Measurements from ENCODE around the gene CRYZ.

Gene CRYZ

GRCh38 chr1:74729741-74730478 is 2.9 kb downstream of the CRYZ start:
- DNase-seq, result peak; percentile 7

DNA sequence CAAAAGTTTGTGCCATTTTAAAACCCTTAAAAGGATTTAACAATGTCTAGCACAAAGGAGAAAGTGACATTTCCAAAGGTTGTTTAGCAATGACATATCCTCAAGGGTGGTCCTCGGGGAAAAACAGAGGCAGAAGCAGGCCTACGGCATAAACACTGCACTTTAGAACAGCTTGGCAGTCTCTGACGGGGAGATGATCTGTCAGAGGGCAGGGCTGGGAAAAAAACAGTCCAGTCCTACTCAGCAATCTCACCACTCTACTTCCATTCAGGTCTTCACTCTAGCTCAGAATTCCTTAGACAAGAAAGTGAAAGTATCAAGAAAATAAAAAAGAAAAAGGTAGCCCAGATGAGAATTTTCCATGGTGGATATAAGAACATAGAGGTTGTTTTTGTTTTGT is 4.1 kb downstream of the CRYZ start:
- no peak for DNase-seq

DNA sequence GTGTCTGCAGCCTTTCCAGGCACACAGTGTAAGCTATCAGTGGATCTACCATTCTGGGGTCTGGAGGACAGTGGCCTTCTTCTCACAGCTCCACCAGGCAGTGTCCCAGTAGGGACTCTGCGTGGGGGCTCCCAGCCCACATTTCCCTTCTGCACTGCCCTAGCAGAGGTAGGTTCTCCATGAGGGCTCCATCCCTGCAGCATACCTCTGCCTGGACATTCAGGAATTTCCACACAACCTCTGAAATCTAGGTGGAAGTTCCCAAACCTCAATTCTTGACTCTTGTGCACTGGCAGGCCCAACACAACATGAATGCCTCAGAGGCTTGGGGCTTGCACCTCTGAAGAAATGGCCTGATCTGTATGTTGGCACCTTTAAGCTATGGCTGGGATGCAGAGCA is 6.8 kb downstream of the CRYZ start:
- DNase-seq, result no peak

DNA sequence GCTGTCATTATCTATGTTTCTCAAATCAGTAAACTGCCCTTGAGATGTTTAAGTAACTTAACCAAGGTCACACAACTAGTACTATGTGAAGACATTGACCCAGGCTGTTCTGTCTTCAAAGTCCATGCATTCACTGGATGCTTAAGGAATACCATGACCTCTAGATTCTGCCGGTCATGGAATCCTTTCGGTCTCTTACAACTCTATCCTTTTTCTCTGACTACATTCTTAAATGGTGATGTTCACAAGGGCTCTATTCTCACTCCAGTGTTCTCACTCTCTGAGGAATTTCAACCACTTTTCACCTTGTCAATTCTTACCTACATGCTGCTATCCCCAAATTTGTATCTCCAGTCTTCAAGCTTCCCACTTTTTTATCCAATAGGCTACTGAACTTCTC is 15.2 kb downstream of the CRYZ start:
- no peak for DNase-seq

DNA sequence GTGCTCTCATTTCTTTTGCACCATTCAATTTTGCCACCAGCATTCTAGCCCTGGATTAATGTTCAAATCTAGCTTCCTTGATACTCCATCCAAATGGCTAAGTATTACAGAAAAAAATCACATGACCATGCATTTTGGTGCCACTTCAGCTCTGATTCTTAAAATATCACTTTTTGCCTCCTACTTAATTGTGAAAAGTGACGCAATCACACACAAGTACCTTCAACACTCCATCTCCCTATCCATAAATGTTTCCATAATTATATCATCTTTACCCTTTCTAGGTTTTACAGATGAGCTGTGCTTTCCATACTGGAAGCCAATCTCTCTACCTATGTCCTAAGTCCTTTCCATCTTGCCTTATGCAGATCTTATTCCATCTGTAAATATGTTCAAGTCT is 16.0 kb downstream of the CRYZ start:
- no peak for DNase-seq

DNA sequence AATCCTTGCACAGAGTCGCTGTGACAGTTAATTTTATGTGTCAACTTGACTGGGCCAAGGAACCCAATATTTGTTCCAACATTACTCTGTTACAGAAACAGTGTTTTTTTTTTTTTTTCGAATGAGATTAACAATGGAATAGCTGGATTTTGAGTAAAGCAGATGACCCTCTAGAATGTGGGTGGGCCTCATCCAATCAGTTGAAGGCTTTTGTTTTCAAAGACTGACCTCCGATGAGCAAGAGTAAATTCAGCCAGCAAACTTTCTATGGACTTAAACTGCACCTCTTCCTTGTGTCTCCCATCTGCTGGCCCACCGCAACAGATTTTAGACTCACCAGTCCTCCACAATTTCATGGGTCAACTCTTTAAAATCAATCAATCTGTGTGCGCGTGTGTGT is 17.0 kb downstream of the CRYZ start:
- no peak for DNase-seq

- DNase-seq, result no peak
Measured at GRCh38 chr1:74715236-74715502, 17.7 kb downstream of the CRYZ start.

DNA sequence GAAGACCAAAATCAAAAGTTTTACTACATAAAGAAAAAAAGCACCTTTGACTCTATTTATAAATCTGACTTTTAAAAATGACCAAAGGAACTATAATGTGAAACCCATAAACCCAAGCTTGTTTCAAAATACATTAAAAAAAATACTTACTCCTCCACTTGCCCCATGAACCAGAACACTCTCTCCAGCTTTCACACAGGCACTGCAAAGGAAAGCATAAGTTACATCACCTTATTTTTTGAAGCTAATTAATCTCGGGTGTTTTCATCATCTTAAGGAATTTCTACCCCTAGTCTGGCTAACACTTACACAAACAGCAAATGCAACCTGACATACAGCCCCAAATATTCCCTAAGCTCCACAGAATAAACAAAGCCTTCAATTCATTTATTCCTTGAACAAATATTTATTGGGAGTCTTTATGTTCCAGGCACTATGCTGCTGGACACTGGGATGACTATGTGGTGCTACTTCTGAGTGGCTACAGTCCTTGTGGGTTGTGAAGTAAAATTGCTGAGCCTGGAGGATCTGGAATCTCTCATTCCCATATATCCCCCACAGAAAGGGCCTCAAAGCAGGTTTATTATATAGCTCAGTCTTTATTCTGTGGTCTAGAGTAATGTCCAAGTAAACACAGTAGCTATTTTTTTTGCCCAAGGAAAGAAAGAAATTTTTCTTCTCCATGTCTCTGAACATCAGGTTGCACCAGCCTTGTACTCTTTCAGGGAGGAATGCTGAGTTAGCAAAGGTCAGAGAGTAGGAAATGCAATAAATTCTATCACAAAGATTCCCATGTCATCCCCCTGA is 18.2 kb downstream of the CRYZ start:
- DNase-seq, result no peak

- no peak for DNase-seq
Measured at GRCh38 chr1:74713849-74714248, 19.0 kb downstream of the CRYZ start.

DNA sequence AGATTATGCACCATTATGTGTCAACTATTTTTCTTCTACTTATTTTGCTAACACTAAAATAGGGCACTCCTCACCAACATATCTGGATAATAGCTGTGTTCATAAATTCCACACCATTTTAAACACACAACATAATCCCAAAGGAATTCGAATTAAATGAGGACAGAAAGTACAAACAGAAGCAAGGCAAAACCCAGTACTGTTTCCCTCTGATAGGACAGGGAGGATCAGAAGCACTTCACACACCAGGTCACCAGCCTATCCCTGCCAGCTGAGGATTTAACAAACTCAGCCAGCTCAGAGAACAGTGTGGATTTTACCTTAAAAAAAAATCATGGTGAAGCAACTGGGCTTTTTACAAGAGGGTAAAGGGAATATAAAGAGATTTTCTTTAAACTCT is 20.0 kb downstream of the CRYZ start:
- DNase-seq, result peak; percentile 10

GRCh38 chr1:74703386-74704182 is 29.3 kb downstream of the CRYZ start:
- no peak for DNase-seq

DNA sequence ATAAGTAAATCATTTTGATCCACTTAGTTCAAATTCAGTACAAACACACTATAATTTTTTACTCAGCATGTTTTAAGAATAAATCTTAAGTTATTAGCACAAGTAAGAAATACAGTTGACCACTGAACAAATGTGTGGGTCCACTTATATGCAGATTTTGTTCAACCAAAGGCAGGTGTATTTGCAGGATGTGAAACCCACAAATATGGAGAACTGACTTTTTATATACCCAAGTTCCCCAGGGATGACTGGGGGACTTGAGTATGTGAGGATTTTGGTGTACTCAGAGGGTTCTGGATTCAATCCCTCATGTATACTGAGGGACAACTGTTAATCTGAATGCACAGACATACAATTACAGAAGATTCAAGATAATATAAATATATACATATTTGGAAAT is 33.5 kb downstream of the CRYZ start:
- DNase-seq, result no peak

GRCh38 chr1:74697832-74698231 is 35.0 kb downstream of the CRYZ start:
- no peak for DNase-seq

- DNase-seq, result no peak
Measured at GRCh38 chr1:74693473-74693872, 39.4 kb downstream of the CRYZ start.

DNA sequence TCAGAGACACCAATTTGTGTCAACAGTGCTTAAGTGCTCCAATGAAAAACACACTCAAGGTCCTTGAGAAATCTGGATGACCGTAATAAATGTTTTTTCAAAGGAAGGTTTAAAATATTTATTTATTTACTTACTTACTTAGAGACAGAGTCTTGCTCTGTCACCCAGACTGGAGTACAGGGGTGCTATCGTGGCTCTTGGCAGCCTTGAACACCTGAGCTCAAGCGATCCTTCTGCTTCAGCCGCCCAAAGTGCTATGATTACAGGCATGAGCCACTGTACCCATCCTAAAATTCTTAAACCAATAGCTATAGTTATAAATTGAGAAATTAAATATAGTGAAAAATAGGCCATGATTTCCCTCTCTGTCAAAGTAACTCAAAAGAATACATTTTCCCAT is 41.9 kb downstream of the CRYZ start:
- peak; percentile 41 for DNase-seq

DNA sequence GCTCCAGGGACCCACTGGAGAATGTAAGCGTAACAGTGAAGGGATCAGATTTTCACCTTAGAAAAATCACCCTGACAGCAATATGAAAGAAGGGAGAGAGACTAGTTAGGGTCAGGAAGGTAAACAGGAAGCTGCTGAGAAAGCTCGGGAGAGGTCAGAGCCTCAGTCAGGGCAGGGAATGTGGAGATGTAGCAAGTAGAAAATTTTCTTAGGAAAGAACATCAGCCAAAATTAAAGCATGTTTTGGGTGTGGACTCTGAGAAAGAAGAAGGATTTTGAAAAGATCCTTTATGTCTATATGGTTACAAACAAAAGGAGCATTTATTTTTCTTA is 42.5 kb downstream of the CRYZ start:
- peak; percentile 53 for DNase-seq

GRCh38 chr1:74689621-74690363 is 43.1 kb downstream of the CRYZ start:
- peak; percentile 75 for DNase-seq

DNA sequence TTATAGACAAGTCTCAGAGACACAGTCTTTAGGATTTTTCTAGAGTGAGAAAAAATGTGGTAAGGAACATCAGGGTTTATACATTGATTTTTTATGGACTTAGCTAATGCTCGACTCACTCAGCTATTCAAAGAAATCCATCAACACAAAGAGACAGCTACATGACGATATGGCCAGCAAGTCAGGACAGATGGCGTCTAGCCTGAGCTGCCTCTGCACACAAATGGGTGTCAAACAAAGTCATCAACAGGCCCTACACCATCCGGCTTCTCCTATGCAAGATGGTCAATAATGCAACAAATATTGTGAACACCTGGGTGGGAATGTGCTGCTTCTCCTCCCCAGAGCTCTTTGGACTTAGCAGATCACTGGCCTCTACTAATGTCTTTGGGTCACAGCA is 45.9 kb downstream of the CRYZ start:
- DNase-seq, result peak; percentile 98

- DNase-seq, result no peak
Measured at GRCh38 chr1:74684301-74684700, 48.5 kb downstream of the CRYZ start.

DNA sequence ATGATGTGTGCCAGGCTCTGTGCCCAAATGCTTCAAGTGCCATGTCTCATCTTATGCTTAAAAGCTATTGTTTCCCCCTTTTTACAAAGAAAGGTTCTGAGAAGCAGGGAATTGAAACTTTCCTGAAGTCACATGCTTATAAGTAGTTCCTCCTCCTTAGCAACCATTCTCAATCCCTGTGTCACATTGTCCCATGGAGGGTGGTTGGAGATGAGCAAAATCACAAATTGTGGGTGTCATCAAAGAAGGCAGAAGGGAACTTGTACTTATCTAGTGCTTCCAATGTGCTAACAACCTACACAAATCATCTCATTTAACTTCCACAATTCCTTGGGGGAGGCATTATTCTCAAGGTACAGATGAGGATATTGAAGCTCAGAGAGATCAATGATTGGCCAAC is 49.2 kb downstream of the CRYZ start:
- no peak for DNase-seq

DNA sequence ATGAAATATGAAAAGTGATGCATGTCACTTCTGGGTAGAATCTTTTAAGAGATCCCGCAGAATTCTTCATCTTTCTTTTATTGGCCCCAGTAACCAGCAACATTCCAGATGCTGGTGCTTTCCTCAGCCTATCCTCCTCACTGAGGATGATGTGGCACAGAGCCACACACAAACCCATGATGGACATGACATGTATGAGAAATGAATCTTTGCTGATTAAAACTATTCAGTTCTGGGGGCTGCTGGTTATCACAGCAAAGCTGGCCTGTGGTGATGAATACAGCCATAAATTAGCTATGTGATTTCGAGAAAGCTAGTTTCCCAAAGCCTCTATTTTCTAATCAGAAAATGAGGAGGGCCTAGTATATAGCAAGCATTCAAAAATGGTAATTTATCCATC is 51.0 kb downstream of the CRYZ start:
- DNase-seq, result no peak

DNA sequence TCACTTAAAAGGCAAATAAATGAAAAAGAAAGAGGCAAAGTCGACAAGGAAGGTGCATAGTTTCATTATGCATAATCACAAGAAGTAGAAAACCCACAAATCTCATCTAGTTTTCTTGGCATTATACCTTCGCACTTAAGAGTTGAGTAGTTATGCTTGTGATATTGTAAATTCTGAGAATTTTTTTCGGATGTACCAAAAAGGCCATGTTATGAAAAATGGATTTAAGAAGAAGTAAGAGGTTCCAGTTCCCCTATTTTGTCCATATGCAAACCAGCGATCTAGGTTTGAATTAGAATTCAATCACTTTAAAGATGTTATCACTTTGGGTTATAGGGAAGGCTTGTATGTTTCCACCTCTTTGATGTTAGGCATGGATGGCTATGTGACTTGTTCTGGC is 51.4 kb downstream of the CRYZ start:
- no peak for DNase-seq

GRCh38 chr1:74681001-74681400 is 51.8 kb downstream of the CRYZ start:
- peak; percentile 58 for DNase-seq
